NK-92 (cell line): ENCODE measurements around the gene SPIRE1.

Experiments used
- DNase-seq: peaks from one replicate; lab custom pipeline; 2025; ENCODE audit not compliant: unreplicated experiment; lab: John Stamatoyannopoulos, UW

SPIRE1 gene

GRCh38 chr18:12657684-12658425 is at the start of gene SPIRE1:
Gene SPIRE1 (minus strand): TSS chr18:12658107. CDS start chr18:12657866, 241 bp downstream.
- DNase-seq = no peak

- DNase-seq = no peak
Measured at GRCh38 chr18:12703664-12704063, 45.8 kb upstream of the SPIRE1 start.

GRCh38 chr18:12703096-12703567 is 45.2 kb upstream of the SPIRE1 start:
- no peak for DNase-seq

DNA sequence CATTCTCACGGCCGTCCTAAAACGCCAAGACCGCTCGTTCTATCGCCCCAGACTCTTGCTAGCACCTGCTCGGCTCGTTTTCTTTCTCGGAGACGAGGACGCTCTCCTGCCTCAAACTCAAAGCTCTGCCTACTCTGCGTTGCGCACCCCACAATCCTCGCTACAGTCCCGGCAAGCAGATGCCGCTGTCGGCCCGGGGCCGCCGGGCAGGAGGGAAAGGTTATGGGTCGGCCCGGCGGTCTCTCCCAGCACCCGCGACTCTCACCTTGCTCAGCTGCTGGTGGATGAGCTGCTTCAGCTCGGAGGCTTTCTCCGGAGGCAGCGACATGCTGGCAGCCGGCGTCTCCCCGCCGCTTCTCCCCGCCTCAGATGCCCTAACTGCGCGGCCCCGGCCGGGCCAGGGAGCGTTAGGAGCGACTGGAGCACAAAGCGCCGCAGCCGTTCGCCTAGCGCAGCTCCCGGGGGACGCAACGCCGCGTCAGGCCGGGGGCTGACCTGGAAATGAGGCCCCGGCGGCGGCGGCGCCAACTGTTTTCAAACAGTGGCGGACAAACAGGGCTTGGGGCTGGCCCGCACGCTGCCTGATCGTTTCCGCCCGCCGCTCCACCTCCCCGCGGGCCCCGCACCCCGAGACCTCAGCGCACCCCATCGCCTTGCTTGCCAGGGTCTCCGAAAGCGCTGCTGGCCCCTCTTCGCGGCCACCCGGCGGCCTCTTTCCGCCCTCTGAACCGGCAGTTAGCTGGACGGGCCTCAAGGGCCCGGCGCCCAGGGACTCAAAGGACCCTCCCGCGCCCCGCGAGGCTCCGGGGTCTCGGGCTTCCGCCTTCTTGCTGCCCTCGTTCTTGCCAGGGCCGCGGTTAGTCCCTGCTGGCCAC is 44.6 kb upstream of the SPIRE1 start, which contains the start of the genes CEP76 and PSMG2:
Gene CEP76 (minus strand): TSS at position 503 of the 875 bp plus-strand sequence. CDS start 175 bp downstream, at position 328.
Gene PSMG2 (plus strand): TSS at position 822 of the 875 bp plus-strand sequence. CDS start 66 bp downstream, outside the sequence.
- DNase-seq = peak; percentile 8

DNA sequence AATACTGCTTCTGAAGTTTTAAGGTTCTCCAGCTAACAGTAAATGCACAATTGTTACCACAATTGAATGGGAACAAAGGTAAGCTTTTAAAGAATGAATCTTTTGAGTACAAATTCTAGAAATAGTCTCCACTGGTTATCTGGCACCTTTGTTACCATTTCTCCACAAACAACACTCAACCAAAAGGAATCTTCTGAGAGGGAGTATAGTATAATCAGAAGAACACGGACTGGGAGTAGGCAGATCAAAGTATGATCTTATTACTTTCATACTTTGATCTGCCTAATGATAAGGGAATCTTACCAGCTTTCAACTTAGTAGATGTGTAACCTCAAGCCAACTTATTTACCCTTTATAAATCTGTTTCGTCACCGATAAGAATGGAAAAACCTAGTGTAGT is 43.3 kb upstream of the SPIRE1 start:
- DNase-seq = no peak

DNA sequence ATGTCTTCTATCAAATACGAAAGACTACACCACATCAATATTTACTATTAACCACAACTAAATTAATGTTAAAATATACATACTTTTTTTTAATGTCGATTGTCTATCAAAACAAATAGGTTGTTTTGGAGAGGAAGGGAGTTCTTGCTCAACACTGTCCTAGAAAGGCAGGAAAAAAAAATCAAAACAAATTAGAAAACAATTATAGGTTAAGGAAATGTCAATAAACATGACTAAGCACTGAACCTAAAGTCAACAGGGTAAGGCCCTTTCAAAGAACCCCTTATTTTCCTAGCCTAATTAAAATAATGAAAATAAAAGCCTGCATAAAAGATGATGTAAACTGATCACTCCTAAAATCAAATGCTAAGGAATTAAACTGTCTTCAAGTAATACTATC is 41.8 kb upstream of the SPIRE1 start:
- DNase-seq = no peak

- DNase-seq = no peak
Measured at GRCh38 chr18:12694032-12694431, 36.1 kb upstream of the SPIRE1 start.

GRCh38 chr18:12692206-12692605 is 34.3 kb upstream of the SPIRE1 start:
- no peak for DNase-seq

- DNase-seq = no peak
Measured at GRCh38 chr18:12689256-12689850, 31.4 kb upstream of the SPIRE1 start.

DNA sequence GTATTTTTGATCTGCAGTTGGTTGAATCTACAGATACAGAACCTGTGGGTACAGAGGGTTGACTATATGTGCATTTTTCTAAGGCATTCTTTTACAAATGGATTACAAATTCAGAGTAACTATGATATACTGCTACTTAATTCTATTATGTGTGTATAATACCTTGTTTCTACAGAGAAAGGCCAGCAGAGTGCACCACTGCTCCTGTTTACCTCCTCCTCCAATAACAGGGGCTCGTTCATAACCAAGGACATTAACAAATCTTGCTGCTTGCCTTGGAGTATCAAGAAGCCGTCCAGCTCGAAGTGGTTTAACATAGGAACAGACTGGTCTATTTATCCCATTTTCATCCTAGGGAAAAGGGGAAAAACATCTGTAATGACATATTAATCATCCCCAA is 28.2 kb upstream of the SPIRE1 start:
- no peak for DNase-seq

DNA sequence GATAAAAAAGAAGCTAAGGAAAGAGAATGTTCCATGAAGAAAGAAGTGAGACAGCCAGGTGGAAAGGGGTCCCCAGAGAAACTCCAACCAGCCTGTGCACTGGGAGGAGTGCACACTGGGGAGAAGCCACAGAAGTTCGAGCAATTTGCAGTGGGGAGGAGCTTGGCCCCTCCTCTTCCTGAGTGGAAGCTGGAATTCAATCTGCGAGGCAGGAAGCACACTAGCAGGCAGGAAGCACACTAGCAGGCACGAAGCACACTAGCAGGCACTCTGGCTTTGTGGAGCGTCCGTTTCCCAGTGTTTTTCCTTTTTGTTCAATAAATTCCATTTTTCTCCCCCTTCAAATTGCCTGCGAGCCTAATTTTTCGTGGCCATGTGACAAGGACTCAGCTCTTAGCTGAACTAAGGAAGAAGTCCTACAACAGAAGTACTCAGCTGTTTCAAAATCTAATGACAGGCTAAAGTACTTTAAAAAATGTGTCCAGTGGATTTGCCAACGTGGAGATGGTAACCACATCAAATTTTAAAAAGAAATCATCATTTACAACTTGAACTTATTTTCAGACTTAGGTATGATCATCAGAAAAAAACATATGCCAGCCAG is 21.4 kb upstream of the SPIRE1 start:
- DNase-seq = no peak

GRCh38 chr18:12668041-12668440 is 10.1 kb upstream of the SPIRE1 start:
- DNase-seq = no peak

DNA sequence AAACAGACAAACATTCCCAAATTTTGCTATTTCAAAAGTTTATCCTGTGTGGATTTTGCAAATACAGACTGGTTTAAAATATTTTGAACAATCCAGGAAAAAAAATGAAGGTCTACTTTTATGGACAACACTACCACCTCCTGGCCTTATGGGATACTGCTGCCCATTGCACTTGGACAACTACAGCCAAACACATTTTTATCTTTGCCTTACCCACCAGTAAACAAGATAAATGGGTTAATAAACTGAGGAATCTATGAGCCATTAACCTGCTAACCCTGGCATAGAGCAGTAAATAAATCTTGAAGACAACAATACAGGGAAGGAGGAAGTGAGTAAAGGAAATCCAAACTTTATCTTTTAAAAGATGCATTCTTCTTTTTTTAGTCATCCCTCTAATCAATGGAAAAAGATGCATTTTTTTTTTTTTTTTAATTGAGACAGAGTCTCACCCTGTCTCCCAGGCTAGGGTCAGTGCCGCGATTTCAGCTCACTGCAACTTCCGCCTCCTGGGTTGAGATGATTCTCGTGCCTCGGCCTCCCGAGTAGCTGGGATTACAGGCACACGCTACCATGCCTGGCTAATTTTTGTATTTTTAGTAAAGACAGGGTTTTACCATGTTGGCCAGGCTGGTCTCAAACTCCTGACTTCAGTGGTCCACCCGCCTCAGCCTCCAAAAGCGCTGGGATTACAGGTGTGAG is 2.1 kb upstream of the SPIRE1 start:
- DNase-seq = no peak

DNA sequence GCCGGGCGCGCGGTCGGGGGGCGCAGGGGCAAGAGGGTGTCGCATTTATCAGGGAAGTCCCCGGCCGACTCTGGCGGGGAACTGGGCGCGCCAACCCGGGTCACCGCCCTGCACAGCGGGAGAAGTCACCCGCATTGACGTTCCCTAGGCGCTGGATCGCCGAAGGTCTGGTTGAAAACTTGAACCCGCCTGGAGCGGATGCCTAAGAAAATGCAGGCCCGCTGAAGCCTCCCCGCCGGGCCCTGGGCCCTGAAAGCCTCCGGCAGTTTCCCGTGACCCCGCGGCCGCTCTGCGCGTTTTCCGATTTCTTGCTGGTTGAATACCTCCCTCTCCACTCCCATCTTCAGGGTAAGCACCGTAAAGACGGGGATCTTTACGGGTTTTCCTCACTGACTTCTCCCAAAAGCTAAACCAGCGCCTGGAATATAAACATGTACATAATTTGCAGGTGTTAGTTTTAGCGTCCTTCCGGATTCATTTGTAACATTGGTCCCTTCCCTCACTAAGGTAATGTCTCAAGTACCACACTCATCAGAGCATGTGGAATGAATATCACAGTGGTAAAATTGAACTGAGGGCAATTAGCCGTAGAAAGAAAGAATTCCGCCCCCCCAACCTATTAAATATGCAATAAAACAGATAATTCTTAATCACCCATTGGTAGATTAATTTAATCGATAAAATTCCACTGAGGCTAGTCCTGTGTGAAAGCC is 675 bp upstream of the SPIRE1 start:
- no peak for DNase-seq

DNA sequence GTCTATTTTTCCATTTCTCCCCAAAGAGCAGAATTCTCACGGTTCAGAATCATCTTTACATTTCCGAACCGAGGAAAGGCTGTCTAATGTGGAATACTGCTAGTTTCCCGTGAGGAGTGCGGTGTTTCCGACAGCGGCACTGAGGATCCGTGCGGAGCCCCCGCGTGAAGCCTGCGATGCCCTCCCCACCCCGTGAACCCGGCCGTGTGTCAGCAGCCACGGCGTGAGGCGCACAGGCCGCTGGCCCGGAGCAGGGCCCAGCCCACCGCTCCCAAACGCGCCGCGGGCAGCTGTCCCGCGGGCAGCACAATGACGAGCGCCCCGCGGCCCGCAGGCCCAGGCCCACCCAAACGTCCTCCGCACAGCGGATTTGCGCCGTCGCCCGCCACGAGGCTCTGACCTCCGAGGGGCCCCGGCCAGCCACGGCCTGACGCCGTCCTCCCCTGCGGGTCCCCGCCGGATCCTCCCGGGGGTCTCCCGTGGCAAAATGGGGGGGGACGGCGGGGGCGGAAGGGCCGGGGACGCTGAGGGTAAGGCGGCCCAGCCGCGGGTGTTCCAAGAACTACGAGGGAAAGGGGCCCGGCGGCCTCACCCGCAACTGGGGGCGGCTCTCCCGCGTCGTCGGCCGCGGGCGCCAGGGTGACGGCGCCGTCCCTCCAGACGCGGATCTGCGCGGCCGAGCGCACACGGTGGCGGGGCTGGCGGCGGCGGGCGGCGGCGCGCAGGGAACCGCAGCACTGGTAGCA is 796 bp downstream of the SPIRE1 start:
- DNase-seq = no peak

- no peak for DNase-seq
Measured at GRCh38 chr18:12656605-12656937, 1.3 kb downstream of the SPIRE1 start.

DNA sequence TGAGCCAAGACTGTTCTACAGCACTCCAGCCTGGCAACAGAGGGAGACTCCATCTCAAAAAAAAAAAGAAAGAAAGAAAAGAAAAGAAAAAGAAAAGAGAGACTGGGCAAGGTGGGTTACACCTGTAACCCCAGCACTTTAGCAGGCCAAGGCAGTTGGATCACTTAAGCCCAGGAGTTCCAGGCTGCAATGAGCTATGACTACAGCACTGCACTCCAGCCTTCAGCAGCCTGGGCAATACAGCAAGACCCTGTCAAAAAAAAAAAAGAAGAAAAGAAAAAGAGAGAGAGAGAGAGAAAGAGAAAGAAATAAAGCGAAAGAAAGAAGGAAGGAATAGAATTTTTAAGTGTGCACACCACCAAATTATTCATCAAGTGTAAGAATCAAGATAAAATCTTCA is 2.9 kb downstream of the SPIRE1 start:
- no peak for DNase-seq

DNA sequence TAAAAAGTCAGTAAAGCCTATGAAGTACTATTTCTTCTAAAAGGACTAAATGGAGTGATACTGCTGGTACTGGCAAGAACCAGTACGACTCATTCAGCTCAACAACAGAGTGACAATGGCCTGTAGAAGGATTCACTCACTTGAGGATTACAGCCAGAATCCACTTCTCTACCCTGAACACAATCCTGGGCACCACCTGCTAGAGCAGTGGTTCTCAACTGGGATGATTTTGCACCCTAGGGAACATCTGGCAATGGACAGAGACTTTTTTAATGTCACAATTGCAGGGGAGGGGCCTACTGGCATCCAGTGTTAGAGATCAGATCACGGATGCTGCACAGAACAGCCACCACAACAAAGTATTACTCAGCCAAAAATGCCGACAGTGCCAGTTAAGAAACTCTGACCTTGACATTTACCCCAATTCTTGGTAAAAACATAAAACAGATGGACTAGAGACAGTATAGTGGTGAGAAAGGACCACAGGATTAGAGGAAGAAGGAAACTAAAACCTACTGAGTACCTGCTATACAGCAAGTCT is 5.0 kb downstream of the SPIRE1 start:
- no peak for DNase-seq

- no peak for DNase-seq
Measured at GRCh38 chr18:12651651-12652050, 6.3 kb downstream of the SPIRE1 start.
